Islet of Langerhans (tissue), 1 donor: ENCODE results near the gene ELMO3.

ENCODE experiments used
- FAIRE-seq: peaks from one replicate; lab custom pipeline; 2011; peaks lifted over from hg19 to GRCh38; lab: Jason Lieb, UNC

Gene ELMO3

GRCh38 chr16:67183627-67184452 lies 15.1 kb upstream of the ELMO3 start, which contains the start of gene MATCAP1:
Gene MATCAP1 (minus strand): TSS chr16:67183963. CDS start chr16:67180610, 3,353 bp downstream.
- FAIRE-seq, result peak; percentile 49

- no peak for FAIRE-seq
Measured at GRCh38 chr16:67184453-67184994, 14.4 kb upstream of the ELMO3 start.

- no peak for FAIRE-seq
Measured at GRCh38 chr16:67184995-67185650, 13.8 kb upstream of the ELMO3 start.

- FAIRE-seq, result no peak
Measured at GRCh38 chr16:67185651-67186134, 13.2 kb upstream of the ELMO3 start.

- FAIRE-seq, result no peak
Measured at GRCh38 chr16:67186550-67186950, 12.4 kb upstream of the ELMO3 start.

- no peak for FAIRE-seq
Measured at GRCh38 chr16:67187175-67187890, 11.6 kb upstream of the ELMO3 start.

GRCh38 chr16:67188323-67188722 lies 10.6 kb upstream of the ELMO3 start:
- no peak for FAIRE-seq

- no peak for FAIRE-seq
Measured at GRCh38 chr16:67188798-67189197, 10.1 kb upstream of the ELMO3 start.

- FAIRE-seq, result no peak
Measured at GRCh38 chr16:67190041-67190440, 8.9 kb upstream of the ELMO3 start, which contains the start of gene EXOC3L1. Gene EXOC3L1 (minus strand): TSS chr16:67190136. CDS start chr16:67189676, 460 bp downstream.

GRCh38 chr16:67190448-67191399 lies 8.2 kb upstream of the ELMO3 start:
- no peak for FAIRE-seq

- FAIRE-seq, result no peak
Measured at GRCh38 chr16:67191411-67191994, 7.4 kb upstream of the ELMO3 start.

GRCh38 chr16:67191995-67192681 lies 6.8 kb upstream of the ELMO3 start, which contains the start of gene E2F4:
Gene E2F4 (plus strand): TSS chr16:67192155. CDS start chr16:67192228, 73 bp downstream.
- FAIRE-seq, result no peak

GRCh38 chr16:67192781-67193361 lies 6.1 kb upstream of the ELMO3 start:
- FAIRE-seq, result no peak

GRCh38 chr16:67193536-67193935 lies 5.4 kb upstream of the ELMO3 start:
- no peak for FAIRE-seq

GRCh38 chr16:67194260-67194659 lies 4.7 kb upstream of the ELMO3 start:
- no peak for FAIRE-seq

GRCh38 chr16:67195676-67196075 lies 3.3 kb upstream of the ELMO3 start:
- FAIRE-seq, result no peak

- FAIRE-seq, result no peak
Measured at GRCh38 chr16:67196881-67197280, 2.0 kb upstream of the ELMO3 start.

- FAIRE-seq, result no peak
Measured at GRCh38 chr16:67197704-67198103, 1.2 kb upstream of the ELMO3 start.

- FAIRE-seq, result no peak
Measured at GRCh38 chr16:67198238-67198734, 645 bp upstream of the ELMO3 start.

GRCh38 chr16:67199808-67200198 lies 872 bp downstream of the ELMO3 start:
- FAIRE-seq, result no peak
